Measurements from ENCODE around the gene PTPRE.

Gene PTPRE, protein sequence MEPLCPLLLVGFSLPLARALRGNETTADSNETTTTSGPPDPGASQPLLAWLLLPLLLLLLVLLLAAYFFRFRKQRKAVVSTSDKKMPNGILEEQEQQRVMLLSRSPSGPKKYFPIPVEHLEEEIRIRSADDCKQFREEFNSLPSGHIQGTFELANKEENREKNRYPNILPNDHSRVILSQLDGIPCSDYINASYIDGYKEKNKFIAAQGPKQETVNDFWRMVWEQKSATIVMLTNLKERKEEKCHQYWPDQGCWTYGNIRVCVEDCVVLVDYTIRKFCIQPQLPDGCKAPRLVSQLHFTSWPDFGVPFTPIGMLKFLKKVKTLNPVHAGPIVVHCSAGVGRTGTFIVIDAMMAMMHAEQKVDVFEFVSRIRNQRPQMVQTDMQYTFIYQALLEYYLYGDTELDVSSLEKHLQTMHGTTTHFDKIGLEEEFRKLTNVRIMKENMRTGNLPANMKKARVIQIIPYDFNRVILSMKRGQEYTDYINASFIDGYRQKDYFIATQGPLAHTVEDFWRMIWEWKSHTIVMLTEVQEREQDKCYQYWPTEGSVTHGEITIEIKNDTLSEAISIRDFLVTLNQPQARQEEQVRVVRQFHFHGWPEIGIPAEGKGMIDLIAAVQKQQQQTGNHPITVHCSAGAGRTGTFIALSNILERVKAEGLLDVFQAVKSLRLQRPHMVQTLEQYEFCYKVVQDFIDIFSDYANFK

DNA sequence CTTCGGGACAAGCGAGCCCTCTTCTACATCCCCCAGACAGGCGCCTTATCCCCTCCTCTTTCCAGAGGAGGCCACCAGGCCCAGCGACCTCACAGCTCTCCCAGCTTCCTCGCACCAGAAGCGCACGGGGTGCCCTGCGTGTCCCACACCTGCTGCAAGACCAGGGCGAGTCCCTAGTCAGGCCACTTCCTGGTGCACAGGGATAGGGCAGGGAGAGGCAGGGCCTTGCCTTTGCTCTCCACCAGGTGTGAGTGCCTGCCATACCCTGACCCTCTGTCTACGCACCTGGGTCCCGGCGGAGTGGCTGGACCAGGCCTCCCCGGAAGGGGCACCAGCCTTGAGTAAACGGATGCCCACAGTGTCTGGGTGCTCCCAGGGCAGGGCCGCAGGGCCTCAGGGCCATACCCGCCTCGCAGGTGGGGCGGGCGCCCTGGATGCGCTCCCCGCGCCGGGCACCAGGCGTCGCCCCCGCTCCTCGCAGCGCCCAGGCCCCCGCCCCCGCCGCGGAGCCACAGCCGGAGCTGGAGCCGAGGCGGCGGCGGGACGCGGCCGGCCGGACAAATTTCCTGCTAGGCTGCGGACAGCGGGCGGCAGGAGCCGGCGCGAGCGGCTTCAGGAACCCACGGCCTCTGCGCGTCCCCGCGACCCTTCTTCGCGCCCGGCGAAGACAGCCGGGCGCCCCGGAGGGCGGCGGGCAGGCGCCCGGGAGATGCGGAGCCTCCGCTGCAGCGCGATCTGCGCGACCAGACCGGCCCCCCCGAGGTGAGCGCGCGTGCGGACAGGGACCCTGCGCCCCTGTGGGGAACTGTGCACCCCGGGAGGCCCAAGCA, at the start of gene PTPRE:
TSS of gene PTPRE (plus strand) at position 556 of the 830 bp plus-strand sequence. CDS start 133,779 bp downstream, outside the sequence.
- DNase-seq = no peak

- DNase-seq = no peak
These were observed 46.3 kb upstream of the PTPRE start for GRCh38 chr10:127860592-127860991.

DNA sequence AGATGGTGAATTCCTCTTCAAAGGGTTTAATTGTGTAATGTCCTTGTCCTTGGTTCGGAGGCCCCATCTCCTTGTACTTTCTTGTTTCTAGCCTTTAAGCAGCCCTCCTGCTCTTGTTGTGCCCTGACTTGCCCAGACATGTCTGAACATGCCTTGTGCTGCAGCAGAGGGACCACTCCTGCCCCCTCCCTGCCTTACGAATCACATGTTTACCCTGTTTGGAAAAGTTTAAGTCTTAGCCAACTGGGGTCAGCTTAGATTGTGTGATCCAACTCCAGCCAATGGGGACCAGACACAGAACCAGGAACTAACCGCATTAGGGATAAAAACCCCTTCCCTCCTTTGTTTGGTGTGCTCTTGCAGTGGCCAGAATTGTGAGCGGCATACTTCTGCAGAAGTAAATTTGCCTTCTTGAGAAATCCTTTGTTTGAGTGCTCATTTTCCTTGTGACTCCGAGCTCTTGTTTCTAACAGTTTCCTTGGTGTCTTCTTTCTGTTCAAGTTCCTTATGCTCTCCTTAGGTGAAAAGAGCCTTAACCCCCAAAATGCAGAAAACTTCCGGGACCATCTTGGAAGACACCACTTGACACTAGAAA, 43.6 kb upstream of the PTPRE start:
- DNase-seq = no peak

DNA sequence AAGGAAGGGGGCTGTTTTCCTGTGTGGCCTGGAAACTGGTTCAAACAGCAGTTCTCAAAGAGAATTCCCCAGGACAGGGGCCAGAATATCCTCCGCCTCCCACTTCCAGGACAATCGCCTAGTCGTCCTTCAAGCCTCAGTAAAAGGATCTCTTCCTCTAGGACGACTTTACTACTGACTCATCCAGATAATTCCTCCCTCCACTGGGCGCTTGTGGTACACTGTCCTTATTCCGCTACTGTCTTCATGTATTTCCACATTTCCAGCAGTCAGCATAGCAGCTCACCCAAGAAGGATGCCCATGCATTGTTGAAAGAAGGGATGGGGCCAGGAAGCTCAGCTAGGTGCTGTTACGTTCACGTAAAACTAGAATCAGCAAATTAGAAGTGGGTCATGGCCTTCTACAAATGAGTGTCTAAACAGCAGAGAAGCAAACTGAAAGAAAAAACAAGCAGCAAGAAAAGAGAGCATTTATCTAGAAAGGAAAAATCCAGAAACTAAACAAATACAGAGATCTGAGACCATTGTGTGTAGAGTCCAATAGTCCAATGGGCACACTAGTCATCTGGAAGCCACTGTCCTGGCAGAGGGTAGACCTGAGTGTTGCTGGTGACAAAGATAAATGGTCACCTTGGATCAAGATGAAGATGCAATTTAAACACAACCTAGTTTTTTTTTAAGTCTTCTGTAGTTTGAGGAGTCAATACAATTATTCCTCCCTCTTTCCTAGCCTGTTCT, 40.5 kb upstream of the PTPRE start:
- DNase-seq = no peak

DNA sequence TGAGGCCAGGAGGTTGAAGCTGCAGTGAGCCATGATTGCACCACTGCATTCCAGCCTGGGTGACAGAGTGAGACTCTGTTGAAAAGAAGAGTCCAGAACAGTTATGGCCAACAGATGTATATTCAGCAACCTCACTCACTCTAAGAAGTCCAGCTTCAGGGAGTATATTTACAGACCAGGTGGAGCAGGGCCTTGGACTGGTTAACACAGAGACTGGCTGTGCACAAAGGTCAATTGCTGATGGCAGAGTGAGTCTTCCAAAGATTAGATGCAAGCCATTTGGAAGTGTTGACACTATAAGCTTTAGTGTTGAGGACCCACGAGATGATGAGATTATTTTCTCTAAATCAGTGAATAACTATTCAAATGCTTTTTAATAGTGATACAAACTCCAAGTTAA, 39.1 kb upstream of the PTPRE start:
- DNase-seq = no peak

DNA sequence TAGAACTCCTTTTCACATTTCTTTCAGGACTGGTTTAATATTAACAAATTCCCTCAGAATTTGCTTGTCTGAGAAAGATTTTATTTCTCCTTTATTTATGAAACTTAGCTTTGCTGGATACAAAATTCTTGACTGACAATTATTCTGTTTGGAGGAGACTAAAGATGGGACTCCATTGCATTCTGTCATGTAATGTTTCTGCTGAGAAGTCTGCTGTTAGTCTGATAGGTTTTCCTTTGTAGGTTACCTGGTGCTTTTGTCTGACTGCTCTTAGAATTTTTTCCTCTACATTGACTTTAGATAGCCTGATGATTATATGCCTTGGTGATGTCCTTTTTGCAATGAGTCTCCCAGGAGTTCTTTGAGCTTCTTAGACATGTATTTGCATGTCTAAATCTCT, 37.6 kb upstream of the PTPRE start:
- no peak for DNase-seq

DNA sequence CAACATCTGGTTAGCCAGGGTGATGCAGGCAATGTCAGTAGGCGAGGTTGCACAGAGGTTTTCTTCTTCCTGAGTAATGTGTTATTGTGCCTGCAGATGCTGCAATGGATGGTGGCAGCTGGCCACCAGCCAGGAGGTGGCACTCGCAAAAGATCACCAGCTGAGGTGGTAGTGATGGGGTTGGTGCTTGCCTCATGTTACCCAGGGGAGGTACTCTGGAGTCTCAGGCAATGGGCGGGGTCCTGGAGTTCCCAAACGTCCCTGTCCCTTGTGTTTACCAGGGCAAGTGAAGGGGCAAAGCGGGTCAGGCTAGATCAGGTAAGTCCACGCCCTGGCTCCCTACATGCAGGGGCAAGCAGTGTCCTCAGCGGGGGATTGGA, 35.3 kb upstream of the PTPRE start:
- DNase-seq = no peak

GRCh38 chr10:127872011-127872761, 34.7 kb upstream of the PTPRE start:
- DNase-seq = no peak

- no peak for DNase-seq
These were observed 33.9 kb upstream of the PTPRE start for GRCh38 chr10:127872871-127873600.

GRCh38 chr10:127873901-127874470, 32.9 kb upstream of the PTPRE start:
- DNase-seq = no peak

DNA sequence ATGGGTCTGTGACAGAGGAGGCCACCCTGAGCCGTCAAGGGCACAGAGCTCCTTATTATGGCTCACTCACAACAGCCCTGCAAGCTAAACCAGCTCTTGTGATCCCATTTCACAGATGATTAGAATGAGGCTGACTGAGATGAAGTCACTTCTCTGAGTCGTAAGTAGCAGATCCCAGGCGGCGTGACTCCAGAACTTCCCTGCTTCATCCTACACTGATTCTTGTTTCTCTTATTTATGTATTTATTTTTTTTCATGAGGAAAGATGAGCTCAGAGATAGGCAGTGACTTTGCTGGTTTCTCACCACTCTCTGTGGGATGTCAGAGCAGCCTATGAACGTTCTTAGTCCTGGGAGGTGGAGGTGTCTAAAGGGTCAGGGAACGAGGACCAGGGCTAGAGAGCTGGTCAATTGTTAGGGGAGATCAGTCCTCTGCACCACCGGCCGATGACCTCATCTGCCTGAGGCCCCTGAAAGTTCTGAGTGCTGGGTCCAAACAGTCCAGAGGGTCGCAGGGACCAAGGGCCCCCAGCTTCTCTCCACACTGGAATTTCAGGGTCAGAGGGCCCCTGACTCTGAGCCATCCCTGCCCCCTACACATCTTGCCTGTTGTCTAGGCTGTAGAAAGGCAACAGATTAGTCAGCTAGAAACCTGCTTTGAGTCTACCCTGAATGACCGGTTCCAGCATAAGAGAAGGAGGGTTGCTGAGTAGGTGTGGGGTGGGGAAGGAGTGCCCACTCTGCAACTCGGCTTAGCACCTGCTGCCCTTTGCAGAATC, 32.0 kb upstream of the PTPRE start:
- DNase-seq = no peak

- no peak for DNase-seq
These were observed 31.5 kb upstream of the PTPRE start for GRCh38 chr10:127875449-127875765.

DNA sequence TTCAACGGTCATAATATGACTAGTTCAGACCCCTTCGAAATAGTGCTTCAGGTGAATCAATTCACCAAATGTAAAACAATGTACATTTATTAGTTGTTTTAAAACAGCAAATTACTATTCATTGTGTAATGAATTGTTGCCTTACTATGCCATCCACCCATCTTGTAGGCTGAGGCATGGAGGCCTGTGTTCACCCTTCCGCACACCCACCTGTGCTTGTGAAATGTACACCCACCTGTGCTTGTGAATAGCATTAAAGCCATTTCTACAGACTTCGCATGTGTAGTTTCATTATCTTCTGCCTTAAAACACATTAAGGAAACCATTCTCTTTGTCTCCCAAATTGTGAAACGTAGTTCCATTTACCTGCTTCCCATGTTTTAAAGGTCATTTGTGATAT, 31.0 kb upstream of the PTPRE start:
- no peak for DNase-seq

DNA sequence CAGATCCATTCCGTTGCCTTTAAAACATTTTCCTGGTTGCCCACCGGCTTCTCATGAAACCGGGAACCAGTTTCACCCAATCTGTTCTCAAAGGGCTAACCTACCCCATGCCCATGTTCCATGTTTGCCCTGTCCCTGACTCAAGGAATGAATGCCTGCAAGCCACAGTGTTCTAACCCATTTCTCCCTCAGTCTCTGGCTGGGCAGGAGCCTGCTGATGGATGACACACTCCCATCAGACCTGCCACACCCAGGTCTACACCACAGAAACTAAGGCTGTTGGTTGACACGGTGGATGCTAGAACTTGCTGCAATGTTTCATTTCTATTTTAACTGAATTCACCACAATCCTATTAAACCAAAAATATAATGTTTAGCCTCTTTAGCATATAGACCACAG, 29.8 kb upstream of the PTPRE start:
- DNase-seq = no peak

GRCh38 chr10:127877699-127878098, 29.2 kb upstream of the PTPRE start:
- no peak for DNase-seq

- DNase-seq = no peak
These were observed 28.3 kb upstream of the PTPRE start for GRCh38 chr10:127878475-127879055.

DNA sequence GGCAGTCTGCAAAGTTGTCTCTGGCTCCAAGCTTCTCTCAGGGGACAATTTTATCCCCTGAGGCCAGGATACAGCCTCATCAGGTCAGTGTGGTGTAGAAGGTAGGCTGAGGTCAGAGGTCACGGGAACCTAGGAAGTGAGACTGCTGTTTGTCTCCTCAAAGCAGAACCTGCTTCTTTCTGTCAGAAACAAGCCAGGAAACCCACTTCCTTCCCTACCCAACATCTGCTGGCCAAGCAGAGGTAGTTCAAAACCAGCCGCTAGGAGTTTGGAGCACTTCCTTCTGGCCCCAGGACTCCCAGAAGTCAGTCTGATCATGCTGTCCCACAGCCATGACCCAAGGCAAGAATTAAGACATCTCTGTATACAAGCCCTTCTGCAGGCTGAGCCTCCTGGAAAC, 26.3 kb upstream of the PTPRE start:
- DNase-seq = no peak

DNA sequence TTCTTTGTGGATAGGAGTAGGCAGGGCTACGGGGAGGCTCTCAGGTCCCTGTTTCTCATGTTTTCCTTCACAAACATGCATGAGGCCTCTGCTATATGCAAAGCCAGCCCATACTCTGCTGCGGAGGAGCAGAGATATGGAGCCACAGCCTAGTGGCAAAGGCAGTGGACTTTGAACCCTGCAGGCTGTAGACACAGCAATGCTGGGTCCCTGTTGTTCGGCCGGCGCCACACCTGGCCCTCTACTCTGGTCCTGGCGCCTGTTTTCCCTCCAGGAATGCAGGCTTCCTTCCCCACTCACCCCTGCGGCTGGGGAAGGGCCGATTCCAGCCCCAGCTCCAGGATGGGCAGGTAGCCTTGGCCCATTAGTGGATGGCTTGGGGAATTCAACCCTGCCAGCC, 25.6 kb upstream of the PTPRE start:
- DNase-seq = no peak

DNA sequence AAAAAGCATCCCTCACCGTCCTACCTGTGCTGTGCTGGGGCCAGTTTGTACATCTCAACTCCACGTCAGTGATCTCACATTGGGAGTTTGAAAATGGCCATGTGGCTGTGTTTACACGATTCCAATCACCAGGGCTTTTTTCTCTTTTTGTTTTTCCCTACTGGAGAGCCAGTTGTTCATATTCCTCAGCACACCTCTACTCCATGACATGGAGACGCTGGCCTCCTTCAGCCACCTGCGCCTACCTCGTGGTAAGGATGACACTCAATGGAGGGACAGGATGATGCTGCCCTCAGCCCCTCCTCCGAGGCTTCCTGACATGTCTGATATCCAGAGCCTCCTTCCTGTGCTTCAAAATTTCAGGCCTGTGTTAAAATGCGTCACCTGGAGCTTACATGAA, 24.5 kb upstream of the PTPRE start:
- no peak for DNase-seq

Measured in SHP77 treated with DMSO at 0.1 percent for 48 hours (cell line).